HG03575 (cell line): ENCODE measurements around the gene ZNF580.

Experiments
- ATAC-seq: cut with Tn5 transposase; IDR thresholded peaks from one replicate; pipeline ENCODE4 v1.9.1; 2021; ENCODE audit not compliant: unreplicated experiment, insufficient number of reproducible peaks, low FRiP score; ENCODE audit errors: extremely low read depth

The ZNF580 gene

DNA sequence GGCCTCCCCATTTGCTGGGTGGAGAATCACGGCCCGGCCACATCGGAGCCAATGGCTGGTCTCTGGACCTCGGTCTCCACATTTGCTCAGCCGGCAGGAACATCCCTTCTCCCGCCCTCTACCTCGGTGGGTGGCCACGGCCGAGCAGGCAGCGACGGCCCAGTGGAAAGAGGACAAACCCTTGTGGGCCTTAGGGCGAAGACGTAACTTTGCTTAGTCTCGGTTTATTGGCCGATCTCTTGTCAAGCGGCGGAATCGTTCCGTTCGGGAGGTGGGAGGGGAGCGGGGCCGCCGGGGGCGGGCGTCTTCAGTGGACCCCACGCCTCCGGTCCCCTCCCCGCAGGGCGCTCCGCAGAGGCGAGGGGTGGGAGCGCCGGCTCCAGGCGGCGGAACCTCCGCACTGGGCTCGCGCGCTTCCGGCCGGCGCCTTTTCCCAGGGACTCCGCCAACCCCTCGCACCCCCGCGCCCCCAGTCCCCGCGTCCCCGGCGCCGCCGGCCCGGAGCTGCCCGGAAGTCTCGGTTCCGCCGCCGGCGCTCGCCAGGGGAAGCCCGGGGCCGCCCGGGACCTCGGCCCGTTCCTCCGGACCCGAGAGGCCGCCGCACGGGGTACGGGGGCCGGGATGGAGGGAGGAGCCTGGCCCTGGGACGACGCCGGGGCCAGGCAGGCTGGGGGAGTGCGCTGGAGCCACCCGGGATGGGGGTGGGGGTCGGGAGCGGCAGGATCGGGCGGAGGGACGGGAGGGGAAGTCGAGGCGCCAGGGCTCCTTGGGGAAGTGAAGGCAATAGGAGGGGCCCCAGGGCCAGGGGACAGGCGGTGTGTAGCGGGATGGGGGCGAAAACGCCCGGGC is at the start of gene ZNF580:
ZNF580 (plus strand) TSS at position 426 of the 849 bp plus-strand sequence. CDS start 1,507 bp downstream, outside the sequence.
- ATAC-seq = no peak

DNA sequence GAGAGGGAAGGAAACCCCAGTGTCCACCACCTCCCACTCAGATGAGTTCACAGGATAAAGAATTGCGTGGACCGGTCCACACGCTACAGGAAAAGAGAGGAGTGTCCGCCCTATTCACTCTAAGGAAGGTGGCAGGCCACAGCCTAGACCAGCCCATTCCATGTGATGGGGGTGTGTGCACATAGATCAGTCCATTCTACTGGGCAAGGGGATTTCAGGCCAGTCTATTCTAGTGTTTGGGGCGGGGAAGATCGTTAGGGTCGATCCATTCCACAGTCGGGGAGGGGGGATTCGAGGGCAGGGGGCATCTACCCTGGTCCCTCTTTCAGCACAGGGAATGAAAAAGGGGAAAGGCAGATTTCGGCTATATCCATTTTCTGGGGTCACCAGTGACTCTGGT is 49.2 kb upstream of the ZNF580 start:
- ATAC-seq = no peak

DNA sequence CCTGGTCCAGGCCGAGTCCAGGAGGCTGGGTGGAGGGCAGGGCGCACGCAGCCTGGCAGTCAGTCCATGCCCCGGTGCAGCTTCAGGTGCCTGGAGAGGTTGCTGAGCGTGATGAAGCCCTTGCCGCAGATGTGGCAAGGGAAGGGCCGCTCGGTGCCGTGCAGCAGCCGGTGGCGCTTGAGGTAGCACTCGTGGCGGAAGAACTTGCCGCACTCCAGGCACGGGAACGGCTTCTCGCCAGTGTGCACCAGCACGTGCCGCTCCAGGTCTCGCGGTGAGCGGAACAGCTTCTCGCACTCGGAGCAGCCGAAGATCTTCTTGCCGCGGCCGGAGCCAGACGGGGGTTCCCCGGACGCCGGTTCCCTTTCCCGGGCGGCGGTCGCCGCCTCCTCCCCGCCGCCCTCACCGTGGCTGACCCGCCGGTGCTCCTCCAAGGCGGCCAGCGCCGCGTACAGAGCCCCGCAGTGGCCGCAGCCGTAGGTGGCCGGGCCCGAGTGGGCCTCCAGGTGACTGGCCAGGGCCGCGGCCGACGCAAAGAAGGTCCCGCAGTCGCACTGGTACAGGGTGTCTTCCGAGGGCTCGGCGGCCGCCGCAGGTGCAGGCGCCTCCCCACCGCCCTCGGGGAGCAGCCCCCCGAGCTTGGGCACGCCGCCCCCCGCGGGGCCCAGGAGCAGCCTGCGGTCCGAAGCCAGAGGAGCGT is 48.3 kb upstream of the ZNF580 start:
- ATAC-seq = no peak

DNA sequence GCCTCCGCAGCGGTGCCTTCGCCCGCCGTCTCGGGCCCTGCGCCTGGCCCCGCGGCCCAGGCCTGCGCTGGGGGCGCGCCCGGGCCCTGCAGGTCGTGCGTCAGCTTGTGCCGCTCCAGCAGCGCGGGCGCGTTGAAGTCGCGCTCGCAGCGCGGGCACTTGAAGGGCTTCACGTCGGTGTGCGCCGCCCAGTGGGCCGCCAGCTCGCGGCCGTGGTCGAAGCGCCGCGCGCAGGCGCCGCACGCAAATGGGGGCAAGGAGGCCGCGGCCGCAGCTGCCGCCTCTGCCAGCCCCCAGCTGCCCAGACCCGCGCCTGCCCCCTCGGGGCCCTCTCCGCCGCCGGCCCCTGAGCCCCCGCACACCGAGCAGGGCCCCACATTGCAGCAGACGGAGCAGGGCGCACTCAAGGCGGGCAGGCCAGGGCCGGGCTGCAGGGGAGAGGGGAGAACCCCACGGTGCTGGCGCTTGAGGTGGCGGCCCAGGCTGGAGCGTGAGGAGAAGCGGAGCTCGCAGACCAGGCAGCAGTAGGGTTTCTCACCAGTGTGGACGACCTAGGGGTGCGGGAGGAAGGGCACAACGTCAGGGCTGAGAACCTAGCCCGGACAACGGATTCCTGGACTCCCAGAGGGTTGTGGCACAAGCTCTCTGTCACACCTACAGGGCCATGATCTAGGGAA is 47.6 kb upstream of the ZNF580 start:
- ATAC-seq = no peak

DNA sequence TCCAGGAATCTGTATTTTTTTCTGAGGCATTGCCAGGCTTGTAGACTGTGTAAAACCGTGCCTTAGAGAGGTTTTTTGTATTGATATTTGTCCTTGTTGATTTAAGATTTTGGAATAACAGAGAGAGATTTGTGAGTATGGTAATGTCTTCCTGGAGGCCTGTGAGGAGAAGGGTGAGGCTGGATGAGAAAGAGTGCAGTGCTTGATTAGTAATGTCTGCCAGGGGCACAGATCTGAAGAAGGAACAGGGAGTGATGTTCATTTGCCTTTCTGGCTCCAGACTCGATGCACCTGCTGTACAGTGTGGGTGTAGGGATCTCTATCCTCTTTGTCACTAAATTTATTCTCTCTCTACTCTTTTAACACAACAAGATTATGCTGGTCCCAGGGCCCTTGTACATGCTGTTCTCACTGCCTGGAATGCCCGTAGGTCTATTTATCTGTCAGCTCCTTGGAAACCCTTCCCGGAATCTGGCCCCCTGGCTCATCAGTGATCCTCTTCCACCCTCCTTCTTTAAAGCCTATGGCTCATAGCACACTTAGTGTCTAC is 45.7 kb upstream of the ZNF580 start:
- no peak for ATAC-seq

DNA sequence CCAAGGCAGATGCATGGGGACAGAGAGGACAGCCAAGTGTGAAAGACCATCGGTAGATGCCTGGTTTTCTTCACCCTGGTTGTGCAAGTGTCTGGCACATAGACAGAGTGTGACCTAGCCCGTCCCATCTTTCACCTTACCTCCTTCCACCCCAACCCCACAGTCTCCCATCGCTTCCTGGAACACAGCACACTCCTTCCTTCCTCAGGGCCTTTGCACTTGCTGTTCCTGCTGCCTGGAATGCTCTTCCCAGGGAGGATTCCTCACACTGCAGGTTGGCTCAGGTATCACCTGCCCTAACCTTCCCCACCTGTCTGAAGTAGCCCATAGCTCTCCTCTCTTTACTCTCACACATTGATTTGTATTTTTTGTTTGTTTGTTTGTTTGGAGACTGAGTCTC is 44.5 kb upstream of the ZNF580 start:
- ATAC-seq = no peak

DNA sequence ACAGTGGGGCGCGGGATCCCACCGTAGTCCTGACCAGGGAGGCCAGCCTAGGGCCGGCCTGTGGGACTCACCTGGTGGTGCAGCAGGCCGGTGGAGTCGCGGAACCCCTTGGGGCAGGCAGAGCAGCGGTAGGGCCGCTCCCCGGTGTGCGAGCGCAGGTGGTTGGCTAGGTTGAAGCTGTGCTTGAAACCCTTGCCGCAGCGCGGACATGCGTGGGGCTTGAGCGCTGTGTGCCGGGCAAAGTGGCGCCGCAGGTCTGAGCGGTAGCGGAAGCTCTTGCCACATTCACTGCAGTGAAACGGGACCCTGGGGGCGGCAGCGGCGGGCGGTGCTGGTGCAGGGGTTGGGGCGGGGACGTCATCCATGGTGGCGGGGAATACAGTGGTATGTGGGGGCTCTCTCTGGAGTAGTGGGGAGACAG is 43.3 kb upstream of the ZNF580 start:
- no peak for ATAC-seq

- no peak for ATAC-seq
These were observed 42.8 kb upstream of the ZNF580 start for GRCh38 chr19:55598034-55598433.

DNA sequence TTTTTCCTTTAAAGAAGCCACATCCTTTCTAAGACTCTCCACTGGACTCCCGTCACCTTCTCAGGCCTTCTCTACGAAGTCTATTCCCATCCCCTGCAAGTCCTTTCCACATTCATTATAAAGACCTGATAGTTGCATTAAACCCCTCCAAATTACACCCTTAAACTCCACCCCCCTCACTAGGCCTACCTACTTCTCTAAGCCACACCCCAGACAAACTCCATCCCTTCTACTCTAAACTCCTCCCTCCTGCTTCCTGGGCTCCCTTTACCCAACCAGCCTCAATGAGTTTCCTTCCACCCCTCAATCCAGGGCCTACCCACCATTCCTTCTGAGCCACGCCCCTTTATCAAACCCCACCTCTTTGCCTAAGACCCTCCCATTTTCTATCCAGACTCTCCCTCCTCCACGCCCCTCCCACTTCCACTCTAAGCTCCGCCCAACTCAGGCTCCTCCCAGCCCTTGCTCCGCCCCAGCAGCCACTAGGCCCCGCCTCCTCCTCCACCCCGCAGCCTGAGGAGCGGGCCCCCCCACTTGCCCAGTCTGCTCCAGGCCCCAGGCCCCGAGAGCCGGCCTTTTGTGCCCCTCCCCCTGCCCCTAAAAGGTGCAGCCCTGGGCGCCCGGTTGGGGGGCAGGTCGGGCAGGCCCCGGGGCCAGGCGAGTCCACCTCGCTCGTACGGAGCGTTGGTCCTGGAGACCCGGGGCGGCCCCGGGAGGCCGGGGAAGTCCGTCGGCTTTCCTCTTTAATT is 41.9 kb upstream of the ZNF580 start:
- ATAC-seq = no peak

DNA sequence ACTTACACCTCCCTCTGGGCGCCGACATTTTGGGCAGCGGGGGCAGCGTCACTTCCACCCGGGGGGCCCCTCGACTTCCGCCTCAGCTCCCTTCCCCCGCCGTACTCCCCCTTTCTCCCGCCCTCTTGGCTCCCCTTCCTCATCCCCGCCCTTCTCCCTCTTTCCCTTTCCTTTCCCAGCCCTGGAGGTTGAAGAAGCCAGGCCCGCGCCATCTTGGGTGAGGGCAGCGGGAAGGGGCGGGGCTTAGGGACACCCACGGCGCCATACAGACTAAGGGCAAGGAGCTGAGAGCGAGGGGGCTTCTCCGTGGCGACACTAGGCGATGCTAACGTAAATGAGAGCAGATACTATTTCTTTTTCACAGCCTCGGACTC is 41.3 kb upstream of the ZNF580 start, which contains the start of gene FIZ1:
FIZ1 (minus strand) TSS at position 50 of the 374 bp plus-strand sequence. CDS start 1,652 bp downstream, outside the sequence.
- ATAC-seq = no peak

- no peak for ATAC-seq
These were observed 40.8 kb upstream of the ZNF580 start, which contains the start of gene ZNF524 for GRCh38 chr19:55599842-55600661. Gene ZNF524 (plus strand): TSS chr19:55600288. CDS start chr19:55602113, 1,825 bp downstream.

GRCh38 chr19:55600662-55601028 is 40.2 kb upstream of the ZNF580 start:
- ATAC-seq = no peak

DNA sequence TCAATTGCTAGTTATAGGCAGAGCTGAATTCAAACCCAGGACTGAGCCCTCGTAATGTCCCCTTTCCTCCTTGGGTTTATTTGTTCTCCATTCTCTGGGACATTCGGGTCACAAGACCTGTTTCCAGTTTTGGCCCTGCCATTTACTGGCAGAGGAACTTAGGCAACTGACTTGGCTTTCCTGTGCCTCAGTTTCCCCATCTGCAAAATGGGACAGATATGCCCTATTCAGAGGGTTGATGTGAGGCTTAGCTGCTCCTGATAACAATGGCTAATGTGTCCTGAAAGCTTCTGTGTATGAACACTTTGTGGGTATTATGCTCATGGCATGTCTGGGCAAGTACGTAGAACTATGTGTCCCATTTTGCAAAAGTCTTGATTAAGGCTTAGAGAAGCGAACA is 39.7 kb upstream of the ZNF580 start:
- no peak for ATAC-seq

DNA sequence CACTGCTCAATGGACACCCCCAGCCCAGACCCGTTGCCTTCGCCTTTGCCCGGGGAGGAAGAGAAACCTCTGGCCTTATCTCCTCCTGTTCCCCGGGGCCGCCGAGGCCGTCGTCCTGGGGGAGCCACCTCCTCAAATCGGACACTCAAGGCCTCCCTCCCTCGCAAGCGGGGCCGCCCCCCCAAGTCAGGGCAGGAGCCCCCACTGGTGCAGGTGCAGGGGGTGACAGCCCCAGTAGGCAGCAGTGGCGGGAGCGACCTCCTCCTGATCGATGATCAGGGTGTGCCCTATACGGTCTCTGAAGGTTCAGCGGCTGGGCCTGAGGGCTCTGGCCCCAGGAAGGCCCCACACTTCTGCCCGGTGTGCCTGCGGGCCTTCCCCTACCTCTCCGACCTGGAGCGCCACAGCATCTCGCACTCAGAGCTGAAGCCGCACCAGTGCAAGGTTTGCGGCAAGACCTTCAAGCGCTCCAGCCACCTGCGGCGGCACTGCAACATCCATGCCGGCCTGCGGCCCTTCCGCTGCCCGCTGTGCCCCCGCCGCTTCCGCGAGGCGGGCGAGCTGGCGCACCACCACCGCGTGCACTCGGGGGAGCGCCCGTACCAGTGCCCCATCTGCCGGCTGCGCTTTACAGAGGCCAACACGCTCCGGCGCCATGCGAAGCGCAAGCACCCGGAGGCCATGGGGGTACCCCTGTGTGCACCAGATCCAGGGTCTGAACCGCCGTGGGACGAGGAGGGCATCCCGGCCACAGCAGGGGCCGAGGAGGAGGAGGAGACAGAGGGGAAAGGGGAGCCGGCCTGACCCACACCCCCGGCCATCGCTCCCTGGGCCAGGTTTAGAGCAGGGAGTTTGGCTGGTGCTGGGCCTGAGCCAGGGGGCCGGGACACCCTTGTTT is 38.4 kb upstream of the ZNF580 start:
- ATAC-seq = no peak

GRCh38 chr19:55603115-55603514 is 37.7 kb upstream of the ZNF580 start:
- no peak for ATAC-seq

- ATAC-seq = no peak
These were observed 37.1 kb upstream of the ZNF580 start for GRCh38 chr19:55603581-55604292.
